GM21619 (cell line): Measurements from ENCODE around the gene LMNA.
A peak's percentile ranks its signal among the peaks of the same experiment; 100 is the strongest.
"Not testable (repeated sequence)": the region's sequence is repeated elsewhere in the genome, so short reads cannot be mapped to it uniquely, and the experiment has no call there.

ENCODE experiments used
- ATAC-seq: cut with Tn5 transposase; IDR thresholded peaks from one replicate; pipeline ENCODE4 v1.9.1; 2021; ENCODE audit not compliant: unreplicated experiment

Gene LMNA

GRCh38 chr1:156119503-156120209, 5.1 kb downstream of the LMNA start:
- no peak for ATAC-seq

GRCh38 chr1:156120318-156120717, 5.8 kb downstream of the LMNA start:
- no peak for ATAC-seq

- not testable (repeated sequence) for ATAC-seq
These were observed 6.5 kb downstream of the LMNA start for GRCh38 chr1:156121005-156121404.

- no peak for ATAC-seq
These were observed 6.9 kb downstream of the LMNA start for GRCh38 chr1:156121457-156121856.

- no peak for ATAC-seq
These were observed 7.6 kb downstream of the LMNA start for GRCh38 chr1:156122086-156122485.

GRCh38 chr1:156122519-156123355, 8.2 kb downstream of the LMNA start:
- no peak for ATAC-seq

GRCh38 chr1:156123356-156124196, 9.1 kb downstream of the LMNA start:
- no peak for ATAC-seq

- no peak for ATAC-seq
These were observed 10.3 kb downstream of the LMNA start for GRCh38 chr1:156124557-156125483.

- ATAC-seq = not testable (repeated sequence)
These were observed 11.0 kb downstream of the LMNA start for GRCh38 chr1:156125544-156125943.

- ATAC-seq = no peak
These were observed 11.6 kb downstream of the LMNA start for GRCh38 chr1:156126043-156126629.

GRCh38 chr1:156126630-156127534, 12.4 kb downstream of the LMNA start:
- ATAC-seq = peak; percentile 46

- no peak for ATAC-seq
These were observed 13.8 kb downstream of the LMNA start for GRCh38 chr1:156128308-156128653.

- no peak for ATAC-seq
These were observed 14.4 kb downstream of the LMNA start for GRCh38 chr1:156128654-156129597.

GRCh38 chr1:156129687-156130577, 15.4 kb downstream of the LMNA start:
- ATAC-seq = no peak

GRCh38 chr1:156130578-156130942, 16.0 kb downstream of the LMNA start:
- ATAC-seq = no peak

GRCh38 chr1:156134716-156135435, 20.4 kb downstream of the LMNA start:
- no peak for ATAC-seq
